HL-60/S4 (cell line): ENCODE measurements around the gene PMPCB.

Experiments used
- in situ Hi-C: fragments of 300-500 bp; cut with MboI; formaldehyde crosslinking; loops from 2 replicates; pipeline ENCODE4 v1.14.3; 2022; ENCODE audit warnings: low sequenced_read_pairs

PMPCB gene

GRCh38 chr7:103325744-103326143 is 28.5 kb downstream of the PMPCB start:
- in situ Hi-C loops, result no loop called here

GRCh38 chr7:103336761-103337160 is 39.5 kb downstream of the PMPCB start:
- in situ Hi-C loops, result no loop called here

DNA sequence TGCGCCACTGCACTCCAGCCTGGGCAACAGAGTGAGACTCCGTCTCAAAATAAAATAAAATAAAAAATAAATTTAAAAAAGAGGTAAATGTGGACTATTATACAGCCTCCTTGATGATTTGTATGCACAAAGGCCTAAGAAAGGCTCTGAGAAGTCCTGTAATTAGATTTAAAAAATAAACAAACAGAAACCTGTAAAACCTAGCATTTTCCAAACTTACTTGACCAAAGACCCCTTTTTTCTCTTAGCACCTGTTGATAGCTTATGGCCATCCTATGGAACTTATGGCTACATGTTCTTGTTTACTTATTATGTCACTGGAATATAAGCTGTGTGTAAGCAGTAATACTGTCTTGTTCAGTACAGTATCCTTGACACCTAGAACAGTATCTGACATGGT is 41.6 kb downstream of the PMPCB start:
- in situ Hi-C loops, result no loop called here

- in situ Hi-C loops, result no loop called here
Observed at GRCh38 chr7:103341466-103341865, 44.2 kb downstream of the PMPCB start.

- in situ Hi-C loops, result no loop called here
Observed at GRCh38 chr7:103343332-103343731, 46.1 kb downstream of the PMPCB start.

GRCh38 chr7:103343758-103344452 is 46.7 kb downstream of the PMPCB start:
- in situ Hi-C loops, result no loop called here

- in situ Hi-C loops, result no loop called here
Observed at GRCh38 chr7:103344453-103345149, 47.4 kb downstream of the PMPCB start, which contains the start of gene DNAJC2. TSS of gene DNAJC2 (minus strand) at chr7:103344767. CDS start at chr7:103344622, 145 bp downstream.

GRCh38 chr7:103346396-103346795 is 49.2 kb downstream of the PMPCB start:
- in situ Hi-C loops, result no loop called here

DNA sequence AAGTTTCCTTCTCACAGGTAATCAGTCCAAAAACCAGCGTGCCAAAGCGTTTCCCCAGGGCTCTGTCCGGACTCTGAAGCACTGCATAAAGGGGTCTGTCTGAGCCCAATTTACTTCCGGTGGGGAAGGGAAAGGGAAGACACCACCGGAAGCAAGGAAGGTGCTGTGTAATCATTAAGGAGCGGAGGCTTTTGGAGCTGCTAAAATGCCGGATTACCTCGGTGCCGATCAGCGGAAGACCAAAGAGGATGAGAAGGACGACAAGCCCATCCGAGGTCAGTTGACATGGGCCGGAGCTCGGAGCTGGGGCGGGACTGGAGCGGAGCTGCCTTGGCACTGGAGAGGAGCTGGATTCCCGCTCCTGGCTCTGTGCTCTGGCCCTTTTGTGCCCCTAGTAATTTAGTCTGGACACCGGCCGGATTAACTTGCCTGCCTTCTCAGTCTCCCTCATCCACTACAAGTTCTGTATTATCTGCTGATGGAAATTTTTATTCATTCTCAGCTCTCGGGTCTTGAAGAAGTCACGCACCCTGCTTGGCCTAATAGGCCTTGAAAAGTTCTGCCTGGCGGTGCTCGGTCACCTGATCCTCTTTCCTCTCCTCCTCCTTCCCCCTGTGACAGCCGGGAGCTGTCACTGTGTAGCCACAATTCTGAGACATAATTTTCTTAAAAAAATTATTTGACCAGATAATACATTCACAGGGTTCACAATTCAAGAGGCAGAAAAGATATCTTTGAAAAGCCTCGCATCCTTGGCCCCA is 50.5 kb downstream of the PMPCB start, which contains the start of gene PSMC2:
TSS of gene PSMC2 (plus strand) at position 137 of the 761 bp plus-strand sequence. CDS start at position 206, 69 bp downstream.
- in situ Hi-C loops, result no loop called here

- in situ Hi-C loops, result no loop called here
Observed at GRCh38 chr7:103348452-103348851, 51.2 kb downstream of the PMPCB start.

GRCh38 chr7:103348959-103349358 is 51.7 kb downstream of the PMPCB start:
- in situ Hi-C loops, result no loop called here

GRCh38 chr7:103349805-103350204 is 52.6 kb downstream of the PMPCB start:
- in situ Hi-C loops, result no loop called here
